ENCODE measurements around the gene NECAB3. TPM values are rescaled to one million over a fixed set of nuclear protein-coding genes. Genes with fewer than 3 reads are reported as not detected.

NECAB3 gene
- total and polyA plus RNA-seq, 2 of the 13 experiments (the other 11 are each of a cell fraction or from before 2014, with no cell fraction given): 61.5 to 65.5 TPM

DNA sequence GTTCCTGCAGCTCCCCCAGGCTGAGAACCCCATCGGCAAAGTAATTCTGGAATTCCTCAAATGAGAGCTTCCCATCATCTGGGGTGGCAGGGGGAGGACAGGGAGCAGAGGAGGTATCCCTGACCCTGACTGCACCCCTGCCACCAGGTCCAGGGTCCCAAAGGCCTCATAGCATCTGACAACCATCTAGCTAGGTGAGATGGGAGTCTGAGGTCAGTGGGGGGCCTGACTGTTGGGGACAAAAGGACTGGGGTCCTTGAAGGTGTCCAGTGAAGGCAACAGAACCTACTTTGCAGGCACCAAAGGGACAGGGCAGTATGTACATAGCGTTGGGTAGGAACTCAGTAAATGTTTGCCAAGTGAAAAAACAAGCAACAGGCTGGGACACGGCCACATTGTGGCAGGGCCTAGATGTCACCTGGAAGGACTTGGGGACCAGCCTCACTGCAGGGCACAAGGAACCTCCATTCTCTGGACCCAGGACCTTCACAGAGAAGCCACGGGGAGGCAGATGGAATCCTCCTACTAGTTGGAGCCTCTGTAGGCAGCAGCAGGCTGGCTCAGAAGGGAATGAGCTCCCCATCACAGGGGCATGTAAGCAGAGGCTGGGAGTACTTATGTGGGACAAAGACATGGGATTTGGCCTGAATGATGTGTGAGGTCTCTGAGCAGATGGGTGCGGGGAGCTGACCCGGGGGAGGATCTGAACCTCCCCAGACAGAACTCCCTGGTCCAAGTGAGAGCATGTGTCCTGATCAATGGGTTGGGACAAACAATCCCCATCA is 3.3 kb downstream of the NECAB3 start:
- ChIA-PET POLR2A (no interaction called here), CTCF (ENCODE audit: low intra/inter-chr PET ratio, low total read pairs) (no interaction called here)
- Histone ChIP-seq H3K79me2 (ENCODE audit: insufficient read depth, low read length) (peaks cover 24% of the 10 kb centered on the region), H3K27me3 (ENCODE audit: control insufficient read depth in 1 of 2, insufficient read depth in 2 of 2, low read length in 2 of 2) (peaks cover 0 to 3% of the 10 kb centered on the region in 2 experiments; a peak in 1 of 5 replicates), H3K4me1 (ENCODE audit: insufficient read depth, low read length) (peaks cover 48% of the 10 kb centered on the region), H3K9ac (ENCODE audit: insufficient read depth, low read depth, low read length) (peak overlapping the region; percentile 7; the same call in 1 of the 2 replicates), H3K4me2 (ENCODE audit: low read depth, low read length) (peak overlapping the region; percentile 83; the same call in 1 of the 2 replicates), H2AFZ (ENCODE audit: low read length) (no peak overlapping the region), H4K20me1 (ENCODE audit: insufficient read depth, low read length) (0 out of 2 replicates have a peak, but pooled peaks cover 3% of the 10 kb centered on the region), H3K27ac (ENCODE audit: extremely low read length, insufficient read depth, low read length) (no peak overlapping the region), H3K4me3 (replicated peaks in 1 of 3; ENCODE audit: insufficient read depth in 1 of 3, low read depth in 2 of 3, low read length in 3 of 3) (no peak overlapping the region), H3K36me3 (replicated peaks in 1 of 2; ENCODE audit: control insufficient read depth in 1 of 2, insufficient read depth in 2 of 2, low read length in 2 of 2) (peaks cover 19 to 41% of the 10 kb centered on the region in 2 experiments), H3K9me3 (ENCODE audit: low read length) (no peaks in the 10 kb centered on the region)
- DNase-seq (ENCODE audit: low spot score) (no peak), FAIRE-seq (no peak), ATAC-seq (no peak)
- BruUV-seq (replicated peaks): no TSS peak
- in situ Hi-C loops (cut with HindIII; ENCODE audit: extremely low pct_ligation_motif_present, low pct_unique_long_range_greater_than_20kb) (no loop called here), intact Hi-C loops (cut with micrococcal nuclease; ENCODE audit: unreplicated experiment) (loop anchor here (5.0 kb wide), 2 partner anchors 61 to 326 kb away; partner anchors contain the start of gene ZNF341)
- WGBS (ENCODE audit: low lambda C conversion rate): 75% methylated on average over 6 of the region's 6 CpGs
- TF ChIP-seq ZNF703 (CRISPR knock-in tag; IDR thresholded peaks at IDR 0.05; ENCODE audit: borderline replicate concordance) (no peak), PRPF4 (IDR thresholded peaks at IDR 0.05; ENCODE audit: low read depth, low read length, poor library complexity, severe bottlenecking) (no peak), FOXP1 (IDR thresholded peaks at IDR 0.05) (no peak), FOXP1 (CRISPR knock-in tag; IDR thresholded peaks at IDR 0.05) (no peak), CEBPB (IDR thresholded peaks at IDR 0.05; ENCODE audit: borderline replicate concordance, low read depth, low read length) (no peak), ZNF224 (CRISPR knock-in tag; IDR thresholded peaks at IDR 0.05) (no peak), ZNF781 (CRISPR knock-in tag; IDR thresholded peaks at IDR 0.05; ENCODE audit: borderline replicate concordance, not compliant biosample characterization) (peak; percentile 7), FOXA3 (CRISPR knock-in tag; IDR thresholded peaks at IDR 0.05) (0 out of 2 replicates have a peak, but pooled peaks have one; percentile 4), ZSCAN25 (CRISPR knock-in tag; IDR thresholded peaks at IDR 0.05) (no peak), ELF3 (CRISPR knock-in tag; IDR thresholded peaks at IDR 0.05) (no peak), HOXA9 (CRISPR knock-in tag; IDR thresholded peaks at IDR 0.05; ENCODE audit: borderline replicate concordance) (no peak), ESRRA (CRISPR knock-in tag; IDR thresholded peaks at IDR 0.05; ENCODE audit: low read depth) (no peak), PHF21A (CRISPR knock-in tag; IDR thresholded peaks at IDR 0.05) (no peak), STAG1 (CRISPR knock-in tag; IDR thresholded peaks at IDR 0.05) (0 out of 2 replicates have a peak, but pooled peaks have one; percentile 10)
- TF ChIP-seq, protein P1, sequence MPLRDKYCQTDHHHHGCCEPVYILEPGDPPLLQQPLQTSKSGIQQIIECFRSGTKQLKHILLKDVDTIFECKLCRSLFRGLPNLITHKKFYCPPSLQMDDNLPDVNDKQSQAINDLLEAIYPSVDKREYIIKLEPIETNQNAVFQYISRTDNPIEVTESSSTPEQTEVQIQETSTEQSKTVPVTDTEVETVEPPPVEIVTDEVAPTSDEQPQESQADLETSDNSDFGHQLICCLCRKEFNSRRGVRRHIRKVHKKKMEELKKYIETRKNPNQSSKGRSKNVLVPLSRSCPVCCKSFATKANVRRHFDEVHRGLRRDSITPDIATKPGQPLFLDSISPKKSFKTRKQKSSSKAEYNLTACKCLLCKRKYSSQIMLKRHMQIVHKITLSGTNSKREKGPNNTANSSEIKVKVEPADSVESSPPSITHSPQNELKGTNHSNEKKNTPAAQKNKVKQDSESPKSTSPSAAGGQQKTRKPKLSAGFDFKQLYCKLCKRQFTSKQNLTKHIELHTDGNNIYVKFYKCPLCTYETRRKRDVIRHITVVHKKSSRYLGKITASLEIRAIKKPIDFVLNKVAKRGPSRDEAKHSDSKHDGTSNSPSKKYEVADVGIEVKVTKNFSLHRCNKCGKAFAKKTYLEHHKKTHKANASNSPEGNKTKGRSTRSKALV (CRISPR knock-in tag; IDR thresholded peaks at IDR 0.05): no peak
- TF ChIP-seq, protein P2, sequence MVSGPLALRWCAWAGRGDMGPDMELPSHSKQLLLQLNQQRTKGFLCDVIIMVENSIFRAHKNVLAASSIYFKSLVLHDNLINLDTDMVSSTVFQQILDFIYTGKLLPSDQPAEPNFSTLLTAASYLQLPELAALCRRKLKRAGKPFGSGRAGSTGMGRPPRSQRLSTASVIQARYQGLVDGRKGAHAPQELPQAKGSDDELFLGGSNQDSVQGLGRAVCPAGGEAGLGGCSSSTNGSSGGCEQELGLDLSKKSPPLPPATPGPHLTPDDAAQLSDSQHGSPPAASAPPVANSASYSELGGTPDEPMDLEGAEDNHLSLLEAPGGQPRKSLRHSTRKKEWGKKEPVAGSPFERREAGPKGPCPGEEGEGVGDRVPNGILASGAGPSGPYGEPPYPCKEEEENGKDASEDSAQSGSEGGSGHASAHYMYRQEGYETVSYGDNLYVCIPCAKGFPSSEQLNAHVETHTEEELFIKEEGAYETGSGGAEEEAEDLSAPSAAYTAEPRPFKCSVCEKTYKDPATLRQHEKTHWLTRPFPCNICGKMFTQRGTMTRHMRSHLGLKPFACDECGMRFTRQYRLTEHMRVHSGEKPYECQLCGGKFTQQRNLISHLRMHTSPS (CRISPR knock-in tag; IDR thresholded peaks at IDR 0.05; ENCODE audit: low read depth): 0 out of 2 replicates have a peak, but pooled peaks have one; percentile 7
- TF ChIP-seq, protein P3, sequence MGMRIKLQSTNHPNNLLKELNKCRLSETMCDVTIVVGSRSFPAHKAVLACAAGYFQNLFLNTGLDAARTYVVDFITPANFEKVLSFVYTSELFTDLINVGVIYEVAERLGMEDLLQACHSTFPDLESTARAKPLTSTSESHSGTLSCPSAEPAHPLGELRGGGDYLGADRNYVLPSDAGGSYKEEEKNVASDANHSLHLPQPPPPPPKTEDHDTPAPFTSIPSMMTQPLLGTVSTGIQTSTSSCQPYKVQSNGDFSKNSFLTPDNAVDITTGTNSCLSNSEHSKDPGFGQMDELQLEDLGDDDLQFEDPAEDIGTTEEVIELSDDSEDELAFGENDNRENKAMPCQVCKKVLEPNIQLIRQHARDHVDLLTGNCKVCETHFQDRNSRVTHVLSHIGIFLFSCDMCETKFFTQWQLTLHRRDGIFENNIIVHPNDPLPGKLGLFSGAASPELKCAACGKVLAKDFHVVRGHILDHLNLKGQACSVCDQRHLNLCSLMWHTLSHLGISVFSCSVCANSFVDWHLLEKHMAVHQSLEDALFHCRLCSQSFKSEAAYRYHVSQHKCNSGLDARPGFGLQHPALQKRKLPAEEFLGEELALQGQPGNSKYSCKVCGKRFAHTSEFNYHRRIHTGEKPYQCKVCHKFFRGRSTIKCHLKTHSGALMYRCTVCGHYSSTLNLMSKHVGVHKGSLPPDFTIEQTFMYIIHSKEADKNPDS (CRISPR knock-in tag; IDR thresholded peaks at IDR 0.05): no peak
